HG03060 (cell line): ENCODE measurements around the gene NUDT16L1.

Experiments
- ATAC-seq: cut with Tn5 transposase; IDR thresholded peaks from one replicate; pipeline ENCODE4 v1.9.1; 2021; ENCODE audit warnings: low read depth, moderate number of reproducible peaks; ENCODE audit not compliant: unreplicated experiment

The NUDT16L1 gene

GRCh38 chr16:4682084-4682591, 11.2 kb upstream of the NUDT16L1 start:
- no peak for ATAC-seq

GRCh38 chr16:4682616-4683254, 10.6 kb upstream of the NUDT16L1 start:
- no peak for ATAC-seq

DNA sequence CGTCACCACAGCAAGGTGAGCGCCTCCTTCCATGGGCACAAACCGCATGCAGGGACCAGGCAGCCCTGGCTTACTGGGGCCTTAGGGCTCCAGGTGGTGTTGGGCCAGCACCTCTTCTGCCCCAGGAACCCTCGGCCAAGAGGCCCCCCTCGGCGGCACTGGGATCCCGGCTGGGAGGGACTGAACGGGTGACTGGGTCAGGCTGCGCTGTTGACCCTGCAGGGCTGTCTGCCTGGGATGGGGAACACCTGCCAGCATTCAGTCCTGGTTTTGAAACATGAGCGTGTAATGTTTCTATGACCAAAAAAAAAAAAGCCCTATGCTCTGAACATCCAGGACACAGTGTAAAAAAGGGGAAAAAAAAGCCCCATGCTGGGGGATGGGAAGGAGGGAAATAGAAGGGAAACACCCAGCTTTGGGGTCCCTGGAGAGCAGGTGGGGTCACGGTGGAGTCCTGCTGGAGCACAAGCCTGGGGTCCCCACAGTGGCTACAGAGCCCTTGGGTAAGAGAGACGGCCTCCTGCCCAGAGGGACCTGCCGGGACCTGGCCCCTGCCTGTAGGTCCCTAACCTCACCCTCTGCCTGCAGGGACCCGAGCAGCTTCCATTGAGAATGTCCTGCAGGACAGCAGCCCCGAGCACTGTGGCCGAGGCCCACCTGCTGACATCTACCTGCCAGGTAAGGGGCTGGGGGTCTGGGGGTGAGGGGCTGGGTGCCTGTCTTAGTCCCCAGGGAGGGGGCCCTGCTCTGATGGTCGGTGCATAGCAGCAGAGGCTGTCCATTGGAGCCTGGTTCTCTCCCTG, 9.9 kb upstream of the NUDT16L1 start:
- no peak for ATAC-seq

DNA sequence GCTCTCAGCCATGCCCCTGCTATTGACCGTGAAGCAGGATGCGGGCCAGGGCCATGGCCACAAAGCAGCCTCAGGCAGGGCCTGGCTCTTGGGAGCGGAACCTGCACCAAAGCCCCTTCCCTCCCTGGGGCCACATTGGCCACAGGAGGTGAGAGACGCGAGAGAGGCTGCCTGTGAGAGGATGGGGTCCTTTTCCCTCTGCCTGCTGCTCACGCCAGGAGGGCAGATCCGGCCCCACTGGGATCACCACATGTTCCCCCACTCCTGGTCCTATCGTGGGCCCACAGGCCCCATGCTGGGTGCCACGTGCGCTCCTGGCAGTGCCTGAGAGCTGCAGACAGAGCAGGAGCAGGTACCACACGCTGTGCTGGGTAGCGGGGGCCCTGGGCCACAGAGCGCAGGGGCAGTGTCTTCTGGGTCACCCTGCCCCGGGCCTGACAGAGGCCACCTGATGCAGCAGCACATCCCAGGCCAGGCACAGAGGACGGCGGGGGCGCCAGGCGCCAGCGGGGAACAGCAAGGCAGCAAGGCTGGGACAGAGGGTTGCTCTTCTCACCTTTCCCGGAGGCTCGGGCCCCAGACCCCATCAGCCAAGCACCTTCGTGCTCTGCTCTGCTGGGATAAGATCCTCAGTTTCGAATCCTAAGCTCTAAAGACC, 9.2 kb upstream of the NUDT16L1 start:
- no peak for ATAC-seq

DNA sequence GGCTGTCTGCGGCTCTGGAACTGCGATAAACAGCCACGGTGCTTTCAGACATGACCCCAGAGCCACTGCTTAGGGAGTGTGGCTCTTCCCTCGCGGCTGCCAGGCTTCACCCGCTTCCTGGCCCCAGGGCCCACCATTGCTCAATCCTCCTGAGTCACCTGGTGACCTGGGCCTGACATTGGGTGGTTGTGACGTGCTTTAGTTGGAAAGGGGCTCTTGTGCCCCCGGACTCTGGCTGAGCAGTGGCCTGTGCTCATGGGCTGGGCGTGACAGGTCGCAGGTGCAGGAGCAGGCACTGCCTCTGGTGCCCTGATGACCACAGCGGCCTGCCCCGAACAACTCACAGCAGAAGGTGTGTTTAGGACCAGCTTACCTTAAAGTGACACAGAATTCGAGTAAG, 8.6 kb upstream of the NUDT16L1 start:
- ATAC-seq, result no peak

- no peak for ATAC-seq
These were observed 8.1 kb upstream of the NUDT16L1 start for GRCh38 chr16:4685292-4685691.

- ATAC-seq, result no peak
These were observed 7.4 kb upstream of the NUDT16L1 start for GRCh38 chr16:4685776-4686496.

DNA sequence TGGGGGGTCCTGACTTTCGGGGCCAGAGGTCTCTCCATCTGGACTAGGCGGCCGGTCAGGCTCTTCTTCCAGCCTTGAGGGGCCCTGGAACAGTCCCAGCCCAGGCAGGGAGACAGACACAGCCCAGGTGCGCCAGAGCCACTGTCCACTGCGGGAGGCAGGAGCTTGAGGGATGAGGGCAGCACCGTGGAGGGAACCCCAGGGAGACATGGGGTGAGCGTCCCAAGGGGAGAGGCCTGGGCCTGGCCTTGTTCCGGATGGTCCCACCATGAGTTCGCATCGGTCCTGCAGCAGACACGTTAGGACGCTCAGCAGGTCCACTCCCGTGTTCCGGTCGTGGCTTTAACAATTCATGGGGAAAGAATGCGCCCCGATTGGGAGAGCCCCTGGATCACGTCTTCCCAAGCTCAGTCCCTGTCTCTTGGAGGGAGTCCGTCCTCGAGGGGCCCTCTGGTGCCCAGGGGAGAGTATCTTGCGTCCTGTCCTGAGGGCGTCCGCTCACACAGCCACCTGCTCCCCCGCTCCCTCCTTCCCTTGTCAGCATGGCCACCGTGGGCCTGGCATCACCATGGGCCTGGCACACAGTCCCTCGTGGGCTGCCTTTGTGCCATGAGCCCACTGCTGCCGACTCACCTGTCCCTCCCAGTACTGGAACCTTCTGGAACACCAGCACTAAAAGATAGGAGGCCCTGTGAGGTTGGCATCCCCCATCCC, 6.7 kb upstream of the NUDT16L1 start:
- no peak for ATAC-seq

- no peak for ATAC-seq
These were observed 5.9 kb upstream of the NUDT16L1 start for GRCh38 chr16:4687416-4687815.

GRCh38 chr16:4687946-4688673, 5.3 kb upstream of the NUDT16L1 start:
- no peak for ATAC-seq

DNA sequence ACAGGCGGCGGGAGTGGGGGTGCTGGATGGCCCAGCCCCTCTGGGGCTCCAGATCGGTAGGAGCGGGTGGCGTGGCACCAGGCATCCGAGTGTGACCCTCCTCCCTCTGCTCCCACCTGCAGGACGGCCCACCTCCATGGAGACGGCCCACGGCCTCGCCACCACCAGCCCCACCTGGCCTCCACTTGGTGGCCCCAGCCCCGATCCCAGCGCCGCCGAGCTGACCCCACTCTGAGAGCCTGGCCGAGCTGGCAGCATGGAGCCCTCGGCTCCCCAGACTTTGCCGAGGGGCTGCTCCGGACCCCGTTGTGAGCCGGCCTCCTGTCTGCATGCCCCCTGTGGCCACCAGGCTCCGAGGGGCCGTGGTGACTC, 4.7 kb upstream of the NUDT16L1 start:
- ATAC-seq, result no peak

GRCh38 chr16:4689091-4689671, 4.2 kb upstream of the NUDT16L1 start:
- ATAC-seq, result no peak

GRCh38 chr16:4689864-4690704, 3.3 kb upstream of the NUDT16L1 start:
- no peak for ATAC-seq

- ATAC-seq, result no peak
These were observed 2.3 kb upstream of the NUDT16L1 start for GRCh38 chr16:4690946-4691665.

GRCh38 chr16:4691666-4692412, 1.5 kb upstream of the NUDT16L1 start:
- no peak for ATAC-seq

DNA sequence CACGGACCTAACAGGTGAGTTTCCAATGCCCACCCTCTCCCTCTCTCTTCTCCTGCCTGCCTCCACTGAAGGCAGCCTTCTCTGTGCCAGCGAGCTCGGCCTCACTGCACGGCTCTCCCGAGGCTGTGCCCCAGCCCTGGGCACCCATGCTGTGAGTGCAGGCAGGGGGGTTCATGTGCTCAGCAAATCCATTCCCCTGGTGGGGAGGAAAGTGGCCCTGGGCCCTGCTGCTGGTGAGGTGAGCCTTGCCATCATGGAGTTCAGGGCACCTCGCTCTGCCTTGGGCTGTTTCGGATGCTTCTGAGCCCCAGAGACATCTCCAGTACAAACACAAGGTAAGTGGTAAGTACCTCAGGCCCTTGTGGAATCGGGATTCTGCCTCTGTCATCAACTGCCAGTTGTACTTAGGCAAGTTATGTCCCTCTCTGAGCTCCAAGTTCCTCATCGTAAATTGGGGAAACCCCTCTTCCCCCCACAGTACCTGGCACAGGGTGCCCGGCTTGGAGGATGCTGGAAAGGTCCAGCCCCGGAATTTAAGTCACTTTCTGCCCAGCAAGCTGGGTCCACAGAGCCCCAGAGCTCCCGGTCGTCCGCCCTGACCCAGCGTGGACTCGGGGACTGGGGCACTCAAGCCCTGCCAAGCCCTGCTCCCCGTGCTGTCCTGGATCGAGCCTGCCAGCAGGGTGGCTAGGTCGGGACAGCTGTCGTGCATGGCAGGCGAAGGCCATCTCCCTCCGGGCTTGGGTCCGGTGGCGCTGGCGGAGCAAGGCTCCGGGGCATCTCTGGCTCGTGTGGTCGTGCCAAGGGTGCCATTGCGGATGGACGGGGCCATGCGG, 684 bp upstream of the NUDT16L1 start:
- peak; percentile 22 for ATAC-seq
